Transverse colon (tissue), 4 donors: ENCODE results near the gene TBC1D16.

ENCODE experiments used
- POLR2AphosphoS5 ChIP-seq, 3 donors: sonication (generic); formaldehyde crosslinking; IDR thresholded peaks; one replicate each; pipeline ENCODE4 v1.6.1; 2016; ENCODE audit warnings: antibody characterized with exemption in 3 of 3
- TF ChIP-seq, protein P1 (sequence below), 5 experiments: fragments of 200-600 bp in 3 of 5; fragments of 450-650 bp in 2 of 5; sonication (generic) in 3 of 5; IDR thresholded peaks; 1 replicate in 2 of 5; 2 replicates in 3 of 5; pipeline ENCODE4 v1.5.1; 2016 to 2017; ENCODE audit warnings: antibody characterized with exemption in 5 of 5, inconsistent platforms in 3 of 5, mild to moderate bottlenecking in 2 of 5, moderate library complexity in 1 of 5

DNA sequence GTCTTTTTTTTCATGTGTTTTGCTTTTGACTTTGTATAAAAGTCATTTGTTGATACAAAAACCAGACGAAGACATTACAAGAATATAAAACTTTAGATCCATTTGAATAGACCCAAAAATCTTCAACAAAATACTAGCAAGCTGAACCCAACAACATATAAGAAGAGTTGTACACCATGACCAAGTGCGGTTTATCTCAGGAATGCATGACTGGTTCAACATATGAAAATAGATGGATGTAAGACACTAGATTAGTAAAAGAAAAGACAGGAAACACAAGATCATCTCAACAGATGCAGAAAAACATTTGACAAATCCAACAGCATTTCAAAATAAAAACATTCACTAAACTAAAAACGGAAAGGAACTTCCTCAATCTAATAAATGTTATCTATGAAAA lies 69.0 kb downstream of the TBC1D16 start:
- TF ChIP-seq, protein P1, sequence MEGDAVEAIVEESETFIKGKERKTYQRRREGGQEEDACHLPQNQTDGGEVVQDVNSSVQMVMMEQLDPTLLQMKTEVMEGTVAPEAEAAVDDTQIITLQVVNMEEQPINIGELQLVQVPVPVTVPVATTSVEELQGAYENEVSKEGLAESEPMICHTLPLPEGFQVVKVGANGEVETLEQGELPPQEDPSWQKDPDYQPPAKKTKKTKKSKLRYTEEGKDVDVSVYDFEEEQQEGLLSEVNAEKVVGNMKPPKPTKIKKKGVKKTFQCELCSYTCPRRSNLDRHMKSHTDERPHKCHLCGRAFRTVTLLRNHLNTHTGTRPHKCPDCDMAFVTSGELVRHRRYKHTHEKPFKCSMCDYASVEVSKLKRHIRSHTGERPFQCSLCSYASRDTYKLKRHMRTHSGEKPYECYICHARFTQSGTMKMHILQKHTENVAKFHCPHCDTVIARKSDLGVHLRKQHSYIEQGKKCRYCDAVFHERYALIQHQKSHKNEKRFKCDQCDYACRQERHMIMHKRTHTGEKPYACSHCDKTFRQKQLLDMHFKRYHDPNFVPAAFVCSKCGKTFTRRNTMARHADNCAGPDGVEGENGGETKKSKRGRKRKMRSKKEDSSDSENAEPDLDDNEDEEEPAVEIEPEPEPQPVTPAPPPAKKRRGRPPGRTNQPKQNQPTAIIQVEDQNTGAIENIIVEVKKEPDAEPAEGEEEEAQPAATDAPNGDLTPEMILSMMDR (IDR thresholded peaks at IDR 0.05) = no peak
- TF ChIP-seq POLR2AphosphoS5 (IDR thresholded peaks at IDR 0.05) = no peak
